CD14-positive monocyte (primary cell): ENCODE data around the gene CCDC170. TPM values are rescaled to one million over a fixed set of nuclear protein-coding genes. Genes with fewer than 3 reads are reported as not detected.

Experiments
- DNase-seq, 3 donors: peaks; one replicate each; pipeline ENCODE4 v3.0.0-alpha.2; 2011 to 2022
- H2AFZ ChIP-seq: 2 replicates; pipeline ENCODE4 v1.6.0; 2012; ENCODE audit warnings: mild to moderate bottlenecking, low read depth, low read length, inconsistent platforms; ENCODE audit not compliant: insufficient read depth, poor library complexity, severe bottlenecking
- H3K27ac ChIP-seq, 2 donors: 1 replicate in 1 of 2; 2 replicates in 1 of 2; pipeline ENCODE4 v1.5.1; 2012 to 2013; ENCODE audit warnings: low read length in 2 of 2, control low read depth in 1 of 2, inconsistent platforms in 1 of 2, low read depth in 1 of 2, mild to moderate bottlenecking in 1 of 2
- H3K27me3 ChIP-seq, 2 donors: one replicate each; pipeline versions ENCODE4 v1.6.0 to v1.6.1; 2011 to 2013; ENCODE audit warnings: low read length in 2 of 2; ENCODE audit not compliant: control insufficient read depth in 2 of 2, insufficient read depth in 2 of 2
- H3K36me3 ChIP-seq, 2 donors: replicated peaks in 1 of 2; 1 replicate in 1 of 2; 2 replicates in 1 of 2; pipeline versions ENCODE4 v1.5.1 to v1.6.1; 2012 to 2013; ENCODE audit warnings: low read length in 2 of 2, control low read depth in 1 of 2, inconsistent platforms in 1 of 2, mild to moderate bottlenecking in 1 of 2; ENCODE audit not compliant: insufficient read depth in 2 of 2, control insufficient read depth in 1 of 2
- H3K4me1 ChIP-seq, 2 donors: 1 replicate in 1 of 2; 2 replicates in 1 of 2; pipeline versions ENCODE4 v1.5.1 to v1.6.1; 2012 to 2013; ENCODE audit warnings: low read length in 2 of 2, control low read depth in 1 of 2, inconsistent platforms in 1 of 2, mild to moderate bottlenecking in 1 of 2, moderate library complexity in 1 of 2; ENCODE audit not compliant: insufficient read depth in 2 of 2, control insufficient read depth in 1 of 2
- H3K4me2 ChIP-seq: replicated peaks from 2 replicates; pipeline ENCODE3; 2012; ENCODE audit warnings: low read length, moderate library complexity, mild to moderate bottlenecking; ENCODE audit not compliant: poor library complexity, severe bottlenecking; ENCODE audit errors: extremely low read depth
- H3K4me3 ChIP-seq, 3 experiments: fragments of 200-600 bp in 1 of 3; sonication (generic) in 1 of 3; replicated peaks in 1 of 3; 1 replicate in 2 of 3; 2 replicates in 1 of 3; pipeline ENCODE4 v1.5.1; 2011 to 2013; ENCODE audit warnings: low read length in 3 of 3, mild to moderate bottlenecking in 3 of 3, control low read depth in 2 of 3, low read depth in 2 of 3, inconsistent platforms in 1 of 3, moderate library complexity in 1 of 3
- H3K79me2 ChIP-seq: 2 replicates; pipeline ENCODE4 v1.6.0; 2012; ENCODE audit warnings: mild to moderate bottlenecking, control low read depth, inconsistent platforms, low read length, moderate library complexity; ENCODE audit not compliant: insufficient read depth
- H3K9ac ChIP-seq: 2 replicates; pipeline ENCODE4 v1.6.0; 2017; ENCODE audit warnings: low read length, mild to moderate bottlenecking; ENCODE audit not compliant: insufficient read depth, poor library complexity, severe bottlenecking
- H3K9me3 ChIP-seq, 2 donors: replicated peaks in 1 of 2; 1 replicate in 1 of 2; 2 replicates in 1 of 2; pipeline versions ENCODE4 v1.5.1 to v1.6.1; 2012 to 2013; ENCODE audit warnings: low read length in 2 of 2, control low read depth in 1 of 2; ENCODE audit not compliant: control insufficient read depth in 1 of 2, insufficient read depth in 1 of 2
- H4K20me1 ChIP-seq: 2 replicates; pipeline ENCODE4 v1.6.0; 2012; ENCODE audit warnings: mild to moderate bottlenecking, low read length, control low read depth, moderate library complexity; ENCODE audit not compliant: insufficient read depth
- H3K27ac Mint-ChIP-seq, 7 donors: one replicate each; pipeline ENCODE4 v1.8.0; 2020; ENCODE audit warnings: mild to moderate bottlenecking in 7 of 7, mixed read lengths in 7 of 7, moderate library complexity in 6 of 7, inconsistent platforms in 2 of 7
- H3K27me3 Mint-ChIP-seq, 3 donors: one replicate each; pipeline ENCODE4 v1.8.0; 2021 to 2022; ENCODE audit warnings: low read depth in 3 of 3, mild to moderate bottlenecking in 3 of 3, mixed read lengths in 3 of 3, moderate library complexity in 3 of 3, inconsistent platforms in 1 of 3
- H3K36me3 Mint-ChIP-seq, 2 donors: one replicate each; pipeline ENCODE4 v1.8.0; 2020; ENCODE audit warnings: mixed read lengths in 2 of 2, inconsistent platforms in 1 of 2, mild to moderate bottlenecking in 1 of 2
- H3K4me1 Mint-ChIP-seq: one replicate; pipeline ENCODE4 v1.8.0; 2020; ENCODE audit warnings: mild to moderate bottlenecking, mixed read lengths
- H3K4me3 Mint-ChIP-seq, 2 donors: one replicate each; pipeline ENCODE4 v1.8.0; 2020; ENCODE audit warnings: mild to moderate bottlenecking in 2 of 2, mixed read lengths in 2 of 2, moderate library complexity in 1 of 2
- H3K9me3 Mint-ChIP-seq, 7 donors: one replicate each; pipeline ENCODE4 v1.8.0; 2020 to 2022; ENCODE audit warnings: mixed read lengths in 7 of 7, mild to moderate bottlenecking in 6 of 7, moderate library complexity in 6 of 7, inconsistent platforms in 2 of 7
- WGBS: methylation state at CpG from one replicate; pipeline ENCODE4 v1.1.5; 2013; ENCODE audit warnings: missing lambda C conversion rate; ENCODE audit not compliant: insufficient coverage; 5-methylcytosine and 5-hydroxymethylcytosine counted together
- intact Hi-C, 2 donors: fragments of 100-400 bp; cut with micrococcal nuclease; formaldehyde crosslinking; loops; one replicate each; pipeline versions ENCODE4 v1.15.0 to v1.15.1; 2023
- polyA plus RNA-seq, 3 donors: library from polyadenylated mRNA; depleted of rRNA in 1 of 3; unstranded in 2 of 3; stranded (reverse) in 1 of 3; fragments of 300-500 nt in 2 of 3; fragments of >200 nt in 1 of 3; fragmentation: Illumina TruSeq in 2 of 3; gene quantifications; 1 replicate in 2 of 3; 2 replicates in 1 of 3; pipeline ENCODE4 v1.2.3, GENCODE V29; 2012 to 2021
- TF ChIP-seq, protein P1 (sequence below): fragments of 200-600 bp; IDR thresholded peaks from one replicate; pipeline ENCODE4 v1.8.0; 2022; ENCODE audit warnings: antibody characterized with exemption, mild to moderate bottlenecking

Gene CCDC170
- polyA plus RNA-seq, 3 donors, result 4.2 to 7.0 (median 6.3) TPM

DNA sequence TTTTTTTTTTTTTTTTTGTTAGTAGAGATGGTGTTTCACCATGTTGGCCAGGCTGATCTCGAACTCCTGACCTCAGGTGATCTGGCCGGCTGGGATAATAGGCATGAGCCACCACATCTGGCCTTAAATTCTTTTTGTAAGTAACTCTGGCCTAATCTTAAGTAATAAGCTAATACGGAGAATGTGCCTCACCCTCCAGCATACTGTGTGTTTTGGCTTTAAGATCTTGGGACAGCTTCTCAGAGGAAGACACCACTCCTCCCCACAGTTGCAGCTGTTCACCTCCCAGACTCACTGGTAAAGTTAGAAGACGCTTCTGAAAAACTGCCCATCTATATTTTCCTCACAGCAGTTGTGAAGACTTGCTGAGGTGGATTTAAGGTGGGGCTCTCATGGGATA, 120.8 kb downstream of the CCDC170 start:
- TF ChIP-seq, protein P1, sequence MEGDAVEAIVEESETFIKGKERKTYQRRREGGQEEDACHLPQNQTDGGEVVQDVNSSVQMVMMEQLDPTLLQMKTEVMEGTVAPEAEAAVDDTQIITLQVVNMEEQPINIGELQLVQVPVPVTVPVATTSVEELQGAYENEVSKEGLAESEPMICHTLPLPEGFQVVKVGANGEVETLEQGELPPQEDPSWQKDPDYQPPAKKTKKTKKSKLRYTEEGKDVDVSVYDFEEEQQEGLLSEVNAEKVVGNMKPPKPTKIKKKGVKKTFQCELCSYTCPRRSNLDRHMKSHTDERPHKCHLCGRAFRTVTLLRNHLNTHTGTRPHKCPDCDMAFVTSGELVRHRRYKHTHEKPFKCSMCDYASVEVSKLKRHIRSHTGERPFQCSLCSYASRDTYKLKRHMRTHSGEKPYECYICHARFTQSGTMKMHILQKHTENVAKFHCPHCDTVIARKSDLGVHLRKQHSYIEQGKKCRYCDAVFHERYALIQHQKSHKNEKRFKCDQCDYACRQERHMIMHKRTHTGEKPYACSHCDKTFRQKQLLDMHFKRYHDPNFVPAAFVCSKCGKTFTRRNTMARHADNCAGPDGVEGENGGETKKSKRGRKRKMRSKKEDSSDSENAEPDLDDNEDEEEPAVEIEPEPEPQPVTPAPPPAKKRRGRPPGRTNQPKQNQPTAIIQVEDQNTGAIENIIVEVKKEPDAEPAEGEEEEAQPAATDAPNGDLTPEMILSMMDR, result no peak
- Histone ChIP-seq H3K9ac (no peak overlapping the region), H3K27ac (no peak overlapping the region), H3K4me1 (no peaks in the 10 kb centered on the region), H3K36me3 (peaks cover 0 to 5% of the 10 kb centered on the region in 2 donors), H3K4me2 (no peak overlapping the region), H4K20me1 (no peaks in the 10 kb centered on the region), H3K9me3 (no peaks in the 10 kb centered on the region), H2AFZ (no peak overlapping the region), H3K79me2 (no peaks in the 10 kb centered on the region), H3K4me3 (no peak overlapping the region), H3K27me3 (no peaks in the 10 kb centered on the region)
- Mint-ChIP-seq H3K4me1 (peaks cover 5% of the 10 kb centered on the region), H3K27ac (no peak overlapping the region), H3K9me3 (peaks cover 0 to 15% (median 5%) of the 10 kb centered on the region in 7 donors), H3K4me3 (no peak overlapping the region), H3K36me3 (peaks cover 14 to 18% of the 10 kb centered on the region in 2 donors), H3K27me3 (peaks cover 0 to 1% (median 0%) of the 10 kb centered on the region in 3 donors)
- 100% methylated on average over 2 of the region's 4 CpGs for WGBS
- DNase-seq, result no peak
- intact Hi-C loops, result no loop called here

DNA sequence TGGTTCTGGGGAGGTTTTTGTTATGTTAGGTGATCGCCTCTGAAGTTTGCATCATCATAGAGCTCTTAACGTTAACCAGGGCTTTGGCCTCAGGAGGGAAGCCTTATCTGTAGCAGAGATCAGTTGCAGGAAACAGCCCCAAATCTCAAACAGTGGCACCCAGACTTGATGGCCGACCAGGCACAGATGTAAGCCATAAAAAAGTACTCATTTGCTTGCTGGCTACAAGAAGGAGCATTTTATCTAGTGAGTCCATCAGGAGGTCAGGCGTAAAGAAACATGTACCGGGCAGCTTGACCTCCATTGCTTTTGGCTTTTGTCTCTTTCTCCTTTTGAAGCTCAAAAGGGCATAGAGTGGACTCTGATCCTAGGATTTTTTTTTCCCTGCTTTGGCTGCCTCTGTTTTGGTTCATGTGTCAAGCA, 122.3 kb downstream of the CCDC170 start:
- H3K27ac ChIP-seq, result no peak overlapping the region
- peaks cover 0 to 5% of the 10 kb centered on the region in 2 donors for H3K36me3 ChIP-seq
- H4K20me1 ChIP-seq, result no peaks in the 10 kb centered on the region
- Mint-ChIP-seq H3K27me3 (peaks cover 0 to 1% (median 0%) of the 10 kb centered on the region in 3 donors), H3K27ac (no peak overlapping the region), H3K36me3 (peaks cover 14 to 15% of the 10 kb centered on the region in 2 donors), H3K9me3 (peaks cover 0 to 15% (median 5%) of the 10 kb centered on the region in 7 donors), H3K4me3 (no peak overlapping the region), H3K4me1 (peaks cover 5% of the 10 kb centered on the region)
- DNase-seq, result no peak
- no peaks in the 10 kb centered on the region for H3K27me3 ChIP-seq
- no peak overlapping the region for H2AFZ ChIP-seq
- H3K9ac ChIP-seq, result no peak overlapping the region
- TF ChIP-seq, protein P1, result no peak
- no peaks in the 10 kb centered on the region for H3K9me3 ChIP-seq
- H3K79me2 ChIP-seq, result no peaks in the 10 kb centered on the region
- intact Hi-C loops, result no loop called here
- no peak overlapping the region for H3K4me3 ChIP-seq
- no peaks in the 10 kb centered on the region for H3K4me1 ChIP-seq
- 28% methylated on average over 5 of the region's 5 CpGs for WGBS
- no peak overlapping the region for H3K4me2 ChIP-seq
